ENCODE results near the gene CD302. TPM values are rescaled to one million over a fixed set of nuclear protein-coding genes. Genes with fewer than 3 reads are reported as not detected.

Gene CD302, protein sequence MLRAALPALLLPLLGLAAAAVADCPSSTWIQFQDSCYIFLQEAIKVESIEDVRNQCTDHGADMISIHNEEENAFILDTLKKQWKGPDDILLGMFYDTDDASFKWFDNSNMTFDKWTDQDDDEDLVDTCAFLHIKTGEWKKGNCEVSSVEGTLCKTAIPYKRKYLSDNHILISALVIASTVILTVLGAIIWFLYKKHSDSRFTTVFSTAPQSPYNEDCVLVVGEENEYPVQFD
- 1.3 and 1.5 TPM in 2 replicates for total RNA-seq
- 2.4 TPM for total RNA-seq (2013)
- 0.61 and 0.72 TPM in 2 replicates for polyA plus RNA-seq
- polyA minus RNA-seq, result 0.77 and 0.93 TPM in 2 replicates

- peak within 1 kb of the TSS; percentile 70 for H3K9ac ChIP-seq (ENCODE audit: low read length)
- peaks cover 0 to 13% (median 8%) of the 10 kb centered on the region in 4 experiments for H3K27me3 ChIP-seq (replicated peaks in 1 of 4; ENCODE audit: control extremely low read depth in 1 of 4, control insufficient read depth in 3 of 4, insufficient read depth in 4 of 4, low read length in 3 of 4)
- peak within 1 kb of the TSS; percentile 91 for H3K4me3 Mint-ChIP-seq
- peak within 1 kb of the TSS; percentile 93 for H3K4me2 ChIP-seq (replicated peaks; ENCODE audit: low read depth, low read length, poor library complexity, severe bottlenecking)
- no peaks in the 10 kb centered on the region for H4K20me1 ChIP-seq (ENCODE audit: control insufficient read depth, insufficient read depth, low read length, poor library complexity, severe bottlenecking)
- peak within 1 kb of the TSS; percentile 58 to 72 (median 68) for H3K4me3 ChIP-seq (ENCODE audit: control extremely low read depth in 1 of 5, extremely low read depth in 1 of 5, insufficient read depth in 1 of 5, low read depth in 2 of 5, low read length in 4 of 5)
- H3K4me1 Mint-ChIP-seq, result peaks cover 30% of the 10 kb centered on the region
- POLR2A ChIA-PET, result no interaction called here
- TF ChIP-seq, protein P1, sequence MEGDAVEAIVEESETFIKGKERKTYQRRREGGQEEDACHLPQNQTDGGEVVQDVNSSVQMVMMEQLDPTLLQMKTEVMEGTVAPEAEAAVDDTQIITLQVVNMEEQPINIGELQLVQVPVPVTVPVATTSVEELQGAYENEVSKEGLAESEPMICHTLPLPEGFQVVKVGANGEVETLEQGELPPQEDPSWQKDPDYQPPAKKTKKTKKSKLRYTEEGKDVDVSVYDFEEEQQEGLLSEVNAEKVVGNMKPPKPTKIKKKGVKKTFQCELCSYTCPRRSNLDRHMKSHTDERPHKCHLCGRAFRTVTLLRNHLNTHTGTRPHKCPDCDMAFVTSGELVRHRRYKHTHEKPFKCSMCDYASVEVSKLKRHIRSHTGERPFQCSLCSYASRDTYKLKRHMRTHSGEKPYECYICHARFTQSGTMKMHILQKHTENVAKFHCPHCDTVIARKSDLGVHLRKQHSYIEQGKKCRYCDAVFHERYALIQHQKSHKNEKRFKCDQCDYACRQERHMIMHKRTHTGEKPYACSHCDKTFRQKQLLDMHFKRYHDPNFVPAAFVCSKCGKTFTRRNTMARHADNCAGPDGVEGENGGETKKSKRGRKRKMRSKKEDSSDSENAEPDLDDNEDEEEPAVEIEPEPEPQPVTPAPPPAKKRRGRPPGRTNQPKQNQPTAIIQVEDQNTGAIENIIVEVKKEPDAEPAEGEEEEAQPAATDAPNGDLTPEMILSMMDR (IDR thresholded peaks at IDR 0.05), result no peak
- no peak for TF ChIP-seq EZH2 (IDR thresholded peaks at IDR 0.05; ENCODE audit: borderline replicate concordance, insufficient read depth, low read depth, low read length, poor library complexity, severe bottlenecking)
- no peaks in the 10 kb centered on the region for H3K9me3 ChIP-seq (ENCODE audit: control extremely low read depth in 1 of 3, control insufficient read depth in 2 of 3, insufficient read depth in 1 of 3, low read length in 2 of 3)
- CTCF ChIA-PET, result no interaction called here
- DNase-seq (peak; percentile 50), ATAC-seq (ENCODE audit: low read depth) (peak; percentile 77)
- H3K79me2 ChIP-seq (ENCODE audit: control insufficient read depth, insufficient read depth, low read length), result no peaks in the 10 kb centered on the region
- H3K27ac Mint-ChIP-seq, result no peak within 1 kb of the TSS
- H3K9me3 Mint-ChIP-seq (ENCODE audit: insufficient read depth), result no peaks in the 10 kb centered on the region
- H3K27me3 Mint-ChIP-seq, result peaks cover 22% of the 10 kb centered on the region
- intact Hi-C loops (cut with micrococcal nuclease), result no loop called here
- H3K27ac ChIP-seq (ENCODE audit: low read length in 2 of 2), result peak within 1 kb of the TSS in 1 of 2 donors; percentile 30
- WGBS (ENCODE audit: insufficient coverage), result 1% methylated on average over 71 of the region's 82 CpGs
- peaks cover 18 to 21% of the 10 kb centered on the region in 2 donors for H3K4me1 ChIP-seq (ENCODE audit: control insufficient read depth in 2 of 2, insufficient read depth in 2 of 2, low read length in 2 of 2)
- H3K36me3 ChIP-seq (replicated peaks in 1 of 2; ENCODE audit: control extremely low read depth in 1 of 2, control insufficient read depth in 1 of 2, extremely low read depth in 1 of 2, insufficient read depth in 2 of 2, low read length in 1 of 2), result no peaks in the 10 kb centered on the region
- peak within 1 kb of the TSS; percentile 73 for H2AFZ ChIP-seq (ENCODE audit: insufficient read depth, low read depth, low read length, poor library complexity, severe bottlenecking)
Measured at GRCh38 chr2:159797543-159798375, at the start of gene CD302. CD302 (minus strand) TSS chr2:159798208; CDS start chr2:159798198, 10 bp downstream.

DNA sequence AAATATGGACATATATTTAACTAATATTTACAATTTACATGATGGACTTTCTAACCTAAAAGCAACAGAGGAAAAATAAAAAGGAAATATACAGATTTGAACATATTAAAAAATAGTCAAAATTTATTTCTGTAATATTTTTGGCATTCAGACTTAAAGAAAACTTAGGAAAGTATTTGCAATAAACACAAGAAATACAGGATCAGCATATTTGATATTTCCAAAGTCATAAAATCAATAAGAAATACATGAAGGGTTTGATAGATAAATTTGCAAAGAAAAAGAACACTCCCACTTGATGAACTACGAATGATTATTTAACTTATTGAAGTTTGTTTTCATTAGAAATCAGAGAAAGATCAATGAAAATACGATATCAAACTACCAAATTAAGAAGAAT lies 48.6 kb upstream of the CD302 start:
- WGBS (ENCODE audit: insufficient coverage), result no CpG with 5 or more reads among the region's 2 CpGs
- H3K27ac Mint-ChIP-seq, result no peak overlapping the region

More for the DNA sequence above, 48.6 kb upstream of the CD302 start:
- Mint-ChIP-seq H3K4me3 (no peak overlapping the region), H3K9me3 (ENCODE audit: insufficient read depth) (no peaks in the 10 kb centered on the region), H3K27me3 (no peaks in the 10 kb centered on the region), H3K4me1 (no peaks in the 10 kb centered on the region)
- peaks cover 11 to 40% of the 10 kb centered on the region in 2 experiments for H3K36me3 ChIP-seq (replicated peaks in 1 of 2; ENCODE audit: control extremely low read depth in 1 of 2, control insufficient read depth in 1 of 2, extremely low read depth in 1 of 2, insufficient read depth in 2 of 2, low read length in 1 of 2)
- TF ChIP-seq, protein P1 (IDR thresholded peaks at IDR 0.05), result no peak
- TF ChIP-seq EZH2 (IDR thresholded peaks at IDR 0.05; ENCODE audit: borderline replicate concordance, insufficient read depth, low read depth, low read length, poor library complexity, severe bottlenecking), result no peak
- ChIA-PET CTCF (no interaction called here), POLR2A (no interaction called here)
- no peak overlapping the region for H3K27ac ChIP-seq (ENCODE audit: low read length in 2 of 2)
- intact Hi-C loops (cut with micrococcal nuclease), result no loop called here
- no peaks in the 10 kb centered on the region for H4K20me1 ChIP-seq (ENCODE audit: control insufficient read depth, insufficient read depth, low read length, poor library complexity, severe bottlenecking)
- no peaks in the 10 kb centered on the region for H3K4me1 ChIP-seq (ENCODE audit: control insufficient read depth in 2 of 2, insufficient read depth in 2 of 2, low read length in 2 of 2)
- H3K4me3 ChIP-seq (ENCODE audit: control extremely low read depth in 1 of 5, extremely low read depth in 1 of 5, insufficient read depth in 1 of 5, low read depth in 2 of 5, low read length in 4 of 5), result no peak overlapping the region
- no peak overlapping the region for H3K4me2 ChIP-seq (replicated peaks; ENCODE audit: low read depth, low read length, poor library complexity, severe bottlenecking)
- DNase-seq (no peak), ATAC-seq (ENCODE audit: low read depth) (no peak)
- H3K9ac ChIP-seq (ENCODE audit: low read length), result no peak overlapping the region
- no peak overlapping the region for H2AFZ ChIP-seq (ENCODE audit: insufficient read depth, low read depth, low read length, poor library complexity, severe bottlenecking)
- H3K27me3 ChIP-seq (replicated peaks in 1 of 4; ENCODE audit: control extremely low read depth in 1 of 4, control insufficient read depth in 3 of 4, insufficient read depth in 4 of 4, low read length in 3 of 4), result no peaks in the 10 kb centered on the region
- no peaks in the 10 kb centered on the region for H3K9me3 ChIP-seq (ENCODE audit: control extremely low read depth in 1 of 3, control insufficient read depth in 2 of 3, insufficient read depth in 1 of 3, low read length in 2 of 3)
- H3K79me2 ChIP-seq (ENCODE audit: control insufficient read depth, insufficient read depth, low read length), result no peaks in the 10 kb centered on the region
